Activated CD4-positive, alpha-beta T cell treated with anti-CD3 and anti-CD28 coated beads, Interleukin-2, amount 50 U/mL, for 24 hours (primary cell): ENCODE data around the gene SLC7A14.

Source experiments
- DNase-seq, 2 donors: peaks; one replicate each; pipeline ENCODE4 v3.0.0-alpha.2; 2020; ENCODE audit warnings: low read depth in 1 of 2, low spot score in 1 of 2

The SLC7A14 gene

DNA sequence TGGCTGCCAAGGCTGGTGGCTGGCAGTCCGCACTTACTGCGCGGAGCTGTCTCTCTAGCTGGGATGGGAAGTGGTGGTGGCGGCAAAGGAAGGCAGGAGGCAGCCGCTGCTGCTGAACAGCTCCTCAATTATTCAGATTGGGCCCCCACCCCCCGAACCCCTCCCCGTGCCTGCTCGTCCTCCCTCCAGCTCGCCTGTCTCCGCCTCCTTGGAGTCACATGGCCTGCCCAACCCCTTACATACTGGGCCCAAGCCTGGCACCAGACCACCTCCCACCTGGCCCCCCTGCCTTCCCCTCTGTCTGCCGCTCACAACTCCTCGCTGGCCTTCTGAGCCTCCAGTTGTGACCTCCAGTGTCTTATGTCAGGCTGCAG, at the start of gene SLC7A14:
SLC7A14 (minus strand) TSS at position 139 of the 374 bp plus-strand sequence. CDS start 59,139 bp downstream, outside the sequence.
- DNase-seq = no peak

DNA sequence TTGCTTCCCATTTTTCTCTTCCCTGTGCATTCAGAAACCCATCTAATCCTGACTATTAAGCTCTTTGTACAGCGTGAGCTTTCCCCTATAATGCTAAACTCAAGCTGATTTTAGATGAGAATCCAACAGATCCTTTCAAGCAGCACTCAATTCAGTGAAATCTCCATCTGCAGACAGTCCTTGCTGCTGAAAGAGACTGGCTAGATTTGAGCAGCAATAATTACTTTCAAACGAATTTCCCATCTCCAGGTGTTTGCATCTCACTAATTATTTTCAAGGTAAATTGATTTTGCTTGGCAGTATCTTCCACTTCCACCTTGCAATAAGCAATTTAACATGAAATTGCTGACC, 49.5 kb upstream of the SLC7A14 start:
- no peak for DNase-seq

DNA sequence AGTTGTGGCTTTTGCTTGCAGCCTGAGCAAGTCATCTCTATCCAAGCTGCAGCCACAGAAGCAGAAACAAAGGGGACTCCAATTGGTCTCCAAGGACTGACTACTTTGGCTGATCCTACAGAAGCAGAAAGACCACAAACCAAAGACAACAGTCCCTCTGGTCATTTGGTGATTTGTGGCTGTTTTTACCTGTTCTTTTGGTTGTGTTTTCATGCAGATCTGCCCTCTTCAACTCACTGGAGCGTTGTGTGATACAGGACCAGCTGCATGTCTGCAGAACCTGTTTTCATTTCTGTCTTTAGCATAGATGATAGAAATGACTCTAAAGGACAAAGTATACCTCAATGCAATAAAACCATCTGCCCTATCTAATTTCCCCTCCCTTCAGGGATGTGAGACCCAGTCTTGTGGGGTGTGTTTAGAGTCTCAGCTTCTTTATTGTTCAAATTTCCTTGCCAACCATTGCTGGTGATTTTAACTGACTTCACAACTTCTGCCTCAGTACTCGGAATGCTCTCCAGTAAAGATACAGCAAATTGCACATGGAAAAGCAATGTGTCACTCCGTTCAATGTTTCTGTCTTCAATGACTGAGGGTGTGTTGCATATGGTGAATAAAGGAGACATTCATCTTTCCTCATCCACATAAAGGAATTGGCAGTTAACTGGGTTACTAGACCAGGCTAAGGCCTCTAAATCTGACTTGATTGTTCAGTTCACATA, 48.9 kb upstream of the SLC7A14 start:
- no peak for DNase-seq

DNA sequence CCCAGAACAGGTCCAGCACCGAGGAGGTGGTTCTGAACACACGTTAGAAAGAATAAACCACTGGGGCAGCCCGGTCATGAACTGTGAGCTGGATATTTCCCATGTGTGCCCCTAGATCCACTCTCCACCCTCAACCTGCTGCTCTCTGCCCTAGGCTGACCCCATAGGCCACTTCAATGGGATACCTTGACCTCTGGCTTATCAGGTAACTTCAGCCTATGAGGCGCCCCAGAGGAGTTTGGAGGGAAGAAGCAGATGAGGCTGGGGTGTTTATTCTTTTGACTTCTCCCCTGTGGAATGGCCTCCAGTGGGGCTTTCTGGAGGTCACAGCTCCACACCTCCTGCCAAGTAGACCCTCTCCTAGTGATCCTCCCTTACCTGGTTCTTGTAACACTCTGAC, 47.7 kb upstream of the SLC7A14 start:
- DNase-seq = no peak

DNA sequence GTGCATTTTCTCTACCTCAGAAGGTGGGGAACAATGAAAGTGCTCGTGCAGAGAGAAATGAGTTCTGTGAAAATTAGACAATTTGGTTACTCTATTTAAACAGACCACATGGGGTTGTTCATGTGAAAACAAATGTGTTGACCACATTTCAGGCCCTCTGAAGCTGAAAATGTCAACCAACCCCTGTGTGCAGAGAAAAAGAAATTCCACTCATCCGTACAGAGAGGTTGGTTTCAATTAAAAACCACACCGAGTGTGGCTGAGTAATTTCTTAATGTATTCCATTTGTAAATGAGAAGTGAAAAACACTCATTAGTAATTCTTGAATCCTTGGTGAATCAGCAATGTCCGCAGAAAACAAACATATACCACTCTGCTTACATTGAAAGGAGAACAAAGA, 46.9 kb upstream of the SLC7A14 start:
- DNase-seq = no peak

DNA sequence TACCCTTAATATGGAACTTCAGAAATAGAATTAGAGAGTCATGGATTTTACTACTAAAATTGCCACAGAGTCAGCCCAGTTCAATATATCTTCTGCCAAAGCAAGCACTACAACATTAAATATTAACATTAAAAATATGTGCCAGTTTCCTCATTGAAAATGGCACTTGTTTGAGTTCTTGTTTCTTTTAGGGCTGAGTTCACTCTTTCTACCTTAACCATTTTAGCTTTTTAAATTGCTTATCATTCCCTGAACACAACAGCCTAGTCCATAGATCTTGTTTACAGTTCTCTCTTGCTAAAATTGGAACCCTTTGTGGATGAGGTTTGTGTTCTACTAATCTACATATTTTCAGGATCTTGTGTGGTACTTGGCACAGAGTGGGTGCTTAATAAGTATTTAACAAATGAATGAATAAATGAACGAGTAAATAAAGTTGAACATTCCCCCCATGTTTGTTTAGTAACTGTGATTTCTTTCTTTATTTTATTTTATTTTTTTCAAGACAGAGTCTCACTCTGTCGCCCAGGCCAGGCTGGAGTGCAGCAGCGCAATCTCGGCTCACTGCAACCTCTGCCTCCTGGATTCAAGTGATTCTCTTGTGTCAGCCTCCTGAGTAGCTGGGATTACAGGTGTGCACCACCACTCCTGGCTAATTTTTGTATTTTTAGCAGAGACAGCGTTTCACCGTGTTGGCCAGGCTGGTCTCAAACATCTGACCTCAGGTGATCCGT, 46.0 kb upstream of the SLC7A14 start:
- no peak for DNase-seq

DNA sequence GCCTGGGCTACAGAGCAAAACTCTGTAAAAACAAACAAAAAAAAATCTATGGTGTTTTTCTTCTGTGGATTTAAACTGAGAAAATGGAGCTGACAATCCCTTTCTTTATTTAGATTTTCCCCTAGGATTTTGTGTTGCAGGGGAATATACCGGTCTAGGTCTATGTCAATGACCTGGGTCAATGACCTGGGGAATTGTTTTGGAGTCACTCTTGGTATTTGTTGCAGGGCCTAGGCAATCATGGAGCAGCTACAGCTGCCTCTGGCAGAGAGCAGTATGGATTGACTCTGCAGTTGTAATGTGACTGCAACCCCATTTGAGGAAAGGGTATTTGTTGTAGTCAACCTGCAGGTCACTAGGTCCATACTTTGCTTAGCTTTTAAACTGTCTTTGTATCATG, 37.6 kb upstream of the SLC7A14 start:
- no peak for DNase-seq

DNA sequence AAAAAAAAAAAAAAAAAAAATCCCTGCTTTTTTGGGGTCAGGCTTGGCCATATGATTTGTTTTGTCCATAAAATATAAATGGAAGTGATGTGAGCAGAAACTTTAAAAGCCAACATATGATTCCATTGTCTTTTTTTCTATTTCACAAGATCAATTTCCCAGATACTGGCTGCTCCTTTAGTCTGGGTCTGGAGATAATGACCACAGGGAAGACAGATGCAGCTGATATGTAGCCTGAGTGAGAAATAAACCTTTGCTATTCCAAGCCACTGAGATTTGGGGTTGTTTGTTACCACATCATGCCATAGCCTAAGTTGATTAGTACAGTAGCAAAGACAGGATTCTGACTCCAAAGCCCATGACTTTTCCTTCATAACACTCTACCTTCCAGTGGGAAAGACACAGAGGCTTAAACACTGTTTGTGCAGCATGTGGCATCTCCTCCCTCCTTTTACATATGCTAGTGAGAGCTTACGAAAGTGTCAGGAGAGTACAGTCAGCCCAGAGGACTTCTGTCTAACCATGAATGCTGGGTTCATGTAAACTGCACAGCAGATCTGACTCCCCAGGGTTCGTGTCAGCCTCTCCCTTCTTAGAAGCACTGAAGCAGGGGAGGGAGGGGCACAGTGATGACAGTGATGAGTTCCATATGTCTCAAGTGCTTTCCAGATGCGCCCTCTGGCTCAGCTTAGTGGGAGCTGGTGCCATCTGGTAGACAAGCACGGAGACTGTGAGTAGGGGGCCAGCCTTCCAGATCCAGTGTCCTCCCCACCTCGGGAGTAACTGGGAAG, 36.7 kb upstream of the SLC7A14 start:
- no peak for DNase-seq

DNA sequence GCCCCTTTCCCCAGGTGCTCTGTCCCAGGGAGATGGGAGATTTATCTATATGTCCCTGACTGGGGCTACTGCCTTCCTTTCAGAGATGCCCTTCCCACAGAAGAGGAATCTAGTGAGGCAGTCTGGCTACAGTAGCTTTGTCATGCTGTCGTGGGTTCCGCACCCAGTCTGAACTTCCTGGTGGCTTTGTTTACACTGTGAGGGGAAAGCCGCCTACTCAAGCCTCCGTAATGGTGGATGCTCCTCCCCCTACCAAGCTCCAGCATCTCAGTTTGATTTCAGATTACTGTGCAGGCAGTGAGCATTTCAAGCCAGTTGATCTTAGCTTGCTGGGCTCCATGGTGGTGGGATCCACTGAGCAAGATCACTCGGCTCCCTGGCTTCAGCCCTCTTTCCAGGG, 35.4 kb upstream of the SLC7A14 start:
- DNase-seq = no peak

DNA sequence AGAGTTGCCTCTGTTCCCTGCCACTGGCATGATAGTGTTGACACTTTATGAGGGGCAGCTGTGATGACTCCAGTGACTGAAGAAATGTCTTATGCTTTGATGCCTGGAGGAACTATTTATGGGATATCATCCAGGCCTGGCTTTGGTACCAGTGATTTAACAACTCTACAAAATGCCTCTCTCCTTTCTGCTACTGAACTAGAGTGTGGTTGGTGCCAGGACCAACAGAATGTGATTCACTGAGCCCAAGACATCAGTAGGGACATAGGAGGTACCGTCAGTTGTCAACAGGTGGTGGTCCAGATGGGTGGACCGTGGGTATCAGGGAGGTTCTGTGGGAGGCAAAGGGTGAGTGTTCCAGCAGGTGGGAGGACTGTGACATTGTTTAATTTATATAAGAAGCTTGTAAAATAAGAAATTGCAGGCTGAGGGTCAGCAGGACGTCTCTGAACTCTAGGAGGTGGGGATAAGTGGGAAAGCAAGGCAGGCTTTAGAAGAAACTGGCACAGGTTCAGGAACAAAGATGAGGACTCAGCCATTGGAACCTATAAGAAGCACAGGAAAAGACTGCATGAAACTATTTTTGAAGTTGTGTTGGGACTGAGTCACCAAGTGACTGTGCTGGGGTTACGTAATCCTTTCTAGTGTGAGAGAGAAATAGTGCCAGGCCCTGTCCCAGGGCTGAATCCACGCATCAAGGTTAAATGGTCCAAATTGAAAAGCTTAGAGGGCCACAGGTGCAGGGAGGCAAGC, 28.5 kb upstream of the SLC7A14 start:
- no peak for DNase-seq

DNA sequence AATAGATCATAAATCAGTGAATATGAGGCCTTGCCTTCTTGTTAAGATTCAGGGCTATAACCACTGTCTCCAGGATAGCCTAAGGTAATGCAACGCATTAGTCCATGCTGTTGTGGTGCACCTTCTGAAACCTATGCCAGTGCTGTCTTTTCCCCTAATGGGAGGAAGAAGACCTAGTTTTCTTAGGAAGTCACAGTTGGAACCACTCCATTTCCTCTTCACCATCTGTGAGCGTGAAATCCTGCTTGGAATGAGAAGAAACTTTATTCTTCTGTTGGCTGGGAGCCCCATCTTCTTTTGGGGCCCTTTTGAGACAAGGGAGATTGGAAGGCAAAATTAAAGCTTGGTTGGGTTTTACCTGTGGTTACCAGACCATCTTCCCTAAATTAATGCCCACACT, 25.9 kb upstream of the SLC7A14 start:
- DNase-seq = no peak

DNA sequence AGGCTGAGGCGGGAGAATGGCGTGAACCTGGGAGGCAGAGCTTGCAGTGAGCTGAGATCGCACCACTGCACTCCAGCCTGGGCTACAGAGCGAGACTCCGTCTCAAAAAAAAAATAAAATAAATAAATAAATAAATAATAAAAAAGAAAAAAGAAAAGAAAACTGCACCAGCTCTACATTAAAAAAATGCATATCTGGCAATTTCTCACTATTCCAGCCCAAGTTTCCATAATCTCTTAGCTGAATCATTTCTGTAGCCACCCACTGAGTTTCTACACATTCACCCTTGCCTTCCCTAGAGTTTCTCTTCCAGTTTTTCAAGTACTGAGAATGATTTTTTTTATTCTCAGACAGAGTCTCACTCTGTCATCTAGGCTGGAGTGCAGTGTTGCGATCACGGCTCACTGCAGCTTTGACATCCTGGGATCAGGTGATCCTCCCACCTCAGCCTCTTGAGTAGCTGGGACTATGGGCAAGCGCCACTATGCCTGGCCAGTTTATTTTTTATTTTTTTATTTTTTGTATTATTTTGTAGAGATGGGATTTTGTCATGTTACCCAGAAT, 24.5 kb upstream of the SLC7A14 start:
- no peak for DNase-seq

DNA sequence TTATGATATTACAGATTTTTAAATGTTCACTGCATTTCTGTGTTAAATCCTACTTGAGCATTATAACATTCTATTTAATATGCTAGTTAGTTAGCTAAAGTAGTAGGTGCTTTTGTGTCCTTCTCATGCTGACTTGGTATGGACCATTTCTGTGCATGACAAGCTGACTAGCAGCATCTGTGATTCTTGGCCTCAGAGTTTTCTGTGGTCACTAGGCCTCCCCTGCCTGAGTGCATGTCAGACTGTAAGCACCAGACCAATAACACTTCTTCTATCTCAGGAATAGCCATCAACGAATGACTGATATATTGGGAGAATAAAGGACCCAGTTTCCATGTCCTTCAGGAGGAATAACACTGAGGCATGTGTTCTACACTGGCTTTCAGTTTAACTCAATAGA, 22.6 kb upstream of the SLC7A14 start:
- DNase-seq = no peak

DNA sequence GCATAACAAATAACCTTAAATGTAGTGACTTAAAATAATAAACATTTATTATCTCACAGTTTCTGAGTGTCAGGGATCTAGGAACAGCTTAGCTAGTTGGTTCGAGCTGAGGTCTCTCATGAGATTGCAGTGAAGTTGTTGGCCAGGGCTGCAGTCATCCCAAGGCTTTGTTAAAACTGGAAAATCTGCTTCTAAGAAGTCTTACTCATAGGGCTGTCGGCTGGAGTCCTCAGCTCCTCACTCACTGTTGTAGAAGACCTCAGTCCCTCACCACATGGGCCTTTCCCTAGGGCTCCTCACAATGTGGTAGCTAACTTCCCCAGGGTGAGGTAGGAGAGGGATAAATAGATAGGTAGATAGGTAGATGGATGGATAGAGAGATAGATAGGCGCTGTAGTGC, 20.8 kb upstream of the SLC7A14 start:
- no peak for DNase-seq

DNA sequence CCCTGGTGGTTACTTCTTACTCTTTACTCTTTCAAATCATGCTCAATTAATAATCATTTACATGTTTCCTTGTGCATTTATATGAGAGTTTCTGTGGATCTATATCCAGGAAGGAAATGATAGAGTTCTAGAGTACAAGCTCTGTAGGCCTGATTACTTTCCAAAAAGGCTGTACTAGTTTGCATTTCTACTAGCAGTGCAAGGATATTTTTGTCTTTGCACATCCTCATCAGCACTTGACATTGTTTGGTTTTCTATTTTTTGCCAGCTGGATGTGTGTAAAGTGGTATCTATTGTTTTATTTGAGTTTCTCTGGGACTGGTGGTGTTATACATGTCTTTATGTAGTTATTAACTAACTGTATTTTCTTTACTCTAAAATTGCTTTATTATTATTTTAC, 19.6 kb upstream of the SLC7A14 start:
- DNase-seq = no peak

DNA sequence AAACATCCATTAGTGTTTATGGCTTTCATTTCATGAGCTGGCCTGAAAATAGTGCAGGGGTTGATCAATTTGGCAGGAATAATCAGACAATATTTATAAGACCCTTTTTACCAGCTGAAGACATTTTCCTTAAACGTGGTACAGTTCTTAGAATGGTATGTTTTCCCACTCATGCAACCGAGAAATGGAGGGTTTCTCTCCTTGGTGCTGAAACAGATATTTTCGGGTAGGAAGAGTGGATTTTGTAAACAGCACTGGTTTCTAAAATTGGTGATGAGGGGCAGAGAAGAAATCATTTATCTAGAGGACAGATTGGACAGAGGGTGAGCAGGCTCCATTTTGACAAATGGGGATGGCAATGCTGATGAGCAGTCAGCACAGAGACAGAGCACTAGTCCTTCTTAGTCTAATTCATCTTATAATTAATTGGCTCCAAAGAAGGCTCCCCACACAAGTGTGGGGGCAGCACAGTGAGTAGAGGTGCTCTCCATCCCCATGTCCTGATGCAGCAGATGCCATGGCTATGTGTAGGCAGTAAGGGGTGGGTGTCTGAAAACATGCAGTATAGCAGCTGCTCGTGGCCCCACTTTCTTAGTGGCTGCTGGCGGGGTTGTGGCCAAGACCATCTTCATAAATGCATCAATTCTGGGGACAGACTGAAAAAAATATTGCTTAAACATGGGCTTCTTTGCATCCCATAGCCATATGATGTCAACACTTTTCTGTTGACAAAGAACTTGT, 18.1 kb upstream of the SLC7A14 start:
- no peak for DNase-seq

DNA sequence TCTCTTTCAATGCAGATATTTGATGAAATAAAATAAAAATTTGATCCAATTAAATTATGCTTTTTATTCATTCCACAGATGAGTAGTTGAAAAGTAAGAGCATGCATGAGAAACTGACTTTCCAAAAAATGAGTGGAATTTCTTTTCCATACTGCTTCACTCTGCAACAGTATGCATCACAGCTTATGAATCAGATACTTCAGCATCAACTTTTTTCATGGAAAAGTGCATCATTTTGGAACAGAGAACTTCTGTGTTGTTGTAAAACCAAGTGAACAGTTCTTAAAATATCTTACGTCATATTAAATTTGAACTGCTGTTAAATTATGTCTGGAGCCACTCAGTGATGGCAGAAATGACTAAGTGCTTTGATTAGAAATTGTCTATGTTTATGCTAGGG, 16.7 kb upstream of the SLC7A14 start:
- no peak for DNase-seq

DNA sequence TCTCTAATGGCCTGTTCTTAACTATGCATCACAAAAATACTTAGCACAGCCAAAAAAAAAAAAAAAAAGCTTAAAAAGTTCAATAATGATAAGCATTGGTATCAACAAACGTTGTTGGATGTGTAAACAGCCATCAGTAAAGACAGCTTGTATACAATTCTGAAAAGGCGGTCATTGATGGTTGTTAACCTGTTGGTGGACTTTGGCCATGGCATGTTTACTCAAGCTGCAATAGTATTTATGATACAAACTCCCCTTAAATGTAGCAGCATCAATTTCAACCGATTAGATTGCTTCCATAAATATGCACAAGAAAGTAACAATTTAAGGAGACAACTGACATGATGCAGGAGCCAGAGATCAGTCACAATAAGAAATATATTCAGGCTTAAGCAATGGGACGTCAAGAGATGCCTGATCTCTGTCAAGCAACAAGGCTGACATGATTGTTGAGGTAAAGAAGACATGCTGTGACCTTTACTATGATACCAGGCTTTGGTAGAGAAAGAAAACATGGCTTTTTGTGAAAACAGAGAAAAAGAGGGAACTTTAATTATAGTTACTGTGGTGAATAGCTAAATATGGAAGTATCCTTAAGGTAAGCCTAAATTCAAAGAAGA, 14.2 kb upstream of the SLC7A14 start:
- DNase-seq = no peak

DNA sequence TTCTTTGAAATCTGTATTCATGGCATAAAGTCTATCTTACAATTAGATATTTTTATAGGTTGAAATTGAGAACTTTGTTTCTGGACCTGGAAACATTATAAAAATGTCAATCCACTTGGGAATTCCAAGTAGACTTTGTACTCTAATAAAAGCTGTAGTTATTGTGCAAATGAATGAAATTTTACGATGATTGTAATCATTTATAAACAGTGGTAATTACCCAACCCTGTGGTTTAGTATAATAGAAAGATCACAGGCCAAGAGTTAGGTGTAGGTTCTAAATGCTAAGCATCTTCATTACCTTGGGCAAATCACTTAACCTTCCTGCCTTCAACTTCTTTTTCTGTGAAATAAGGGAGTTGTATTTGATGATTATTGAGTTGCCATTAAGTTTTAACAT, 13.2 kb upstream of the SLC7A14 start:
- DNase-seq = no peak

DNA sequence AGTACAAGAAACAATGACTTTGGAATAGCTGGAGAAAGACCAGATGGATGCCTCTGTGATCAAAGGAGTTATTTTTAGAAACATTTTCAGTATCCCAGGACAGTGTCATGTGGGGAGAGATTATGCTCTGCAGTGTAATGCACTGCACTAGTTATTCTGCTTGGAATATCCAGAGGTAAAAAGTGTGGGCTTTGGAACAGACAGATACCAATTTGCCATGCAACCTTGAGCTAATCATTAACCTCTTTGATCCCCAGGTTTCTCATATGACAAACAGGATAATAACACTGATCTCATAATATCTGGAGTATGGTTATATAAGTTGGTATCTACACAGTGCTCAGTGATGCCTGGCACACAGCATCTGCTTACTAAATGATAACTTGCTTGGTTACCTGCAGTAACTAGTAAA, 12.2 kb upstream of the SLC7A14 start:
- DNase-seq = no peak
